HG03103 (cell line): ENCODE data around the gene PXMP2.
A peak's percentile ranks its signal among the peaks of the same experiment; 100 is the strongest.
"Not testable (repeated sequence)": the region's sequence is repeated elsewhere in the genome, so short reads cannot be mapped to it uniquely, and the experiment has no call there.

Experiments used
- ATAC-seq: cut with Tn5 transposase; IDR thresholded peaks from one replicate; pipeline ENCODE4 v1.9.1; 2021; ENCODE audit warnings: low read depth; ENCODE audit not compliant: unreplicated experiment

The PXMP2 gene

GRCh38 chr12:132690112-132690511, 2.7 kb downstream of the PXMP2 start:
- ATAC-seq = no peak

- ATAC-seq = not testable (repeated sequence)
These were observed 4.6 kb downstream of the PXMP2 start for GRCh38 chr12:132692030-132692429.

GRCh38 chr12:132694888-132695287, 7.5 kb downstream of the PXMP2 start:
- ATAC-seq = not testable (repeated sequence)

GRCh38 chr12:132695431-132695830, 8.0 kb downstream of the PXMP2 start:
- no peak for ATAC-seq

- ATAC-seq = no peak
These were observed 11.0 kb downstream of the PXMP2 start for GRCh38 chr12:132698341-132698740.

- ATAC-seq = no peak
These were observed 12.9 kb downstream of the PXMP2 start for GRCh38 chr12:132700212-132700822.

- no peak for ATAC-seq
These were observed 15.3 kb downstream of the PXMP2 start for GRCh38 chr12:132702640-132703039.

- no peak for ATAC-seq
These were observed 16.3 kb downstream of the PXMP2 start for GRCh38 chr12:132703641-132704040.

- ATAC-seq = no peak
These were observed 19.9 kb downstream of the PXMP2 start for GRCh38 chr12:132707241-132707640.

GRCh38 chr12:132708150-132708549, 20.8 kb downstream of the PXMP2 start:
- no peak for ATAC-seq

- peak; percentile 19 for ATAC-seq
These were observed 22.6 kb downstream of the PXMP2 start for GRCh38 chr12:132710043-132710404.

GRCh38 chr12:132710405-132711079, 23.2 kb downstream of the PXMP2 start, which contains the start of gene PGAM5:
TSS of gene PGAM5 (plus strand) at chr12:132710842. CDS start at chr12:132710877, 35 bp downstream.
- peak; percentile 89 for ATAC-seq

GRCh38 chr12:132711080-132711843, 23.9 kb downstream of the PXMP2 start:
- peak; percentile 4 for ATAC-seq

- ATAC-seq = no peak
These were observed 25.7 kb downstream of the PXMP2 start for GRCh38 chr12:132713123-132713522.

- ATAC-seq = no peak
These were observed 28.5 kb downstream of the PXMP2 start for GRCh38 chr12:132715874-132716273.

- no peak for ATAC-seq
These were observed 29.0 kb downstream of the PXMP2 start for GRCh38 chr12:132716356-132716755.

- no peak for ATAC-seq
These were observed 29.6 kb downstream of the PXMP2 start for GRCh38 chr12:132717011-132717410.

- ATAC-seq = no peak
These were observed 30.4 kb downstream of the PXMP2 start for GRCh38 chr12:132717531-132718387.

GRCh38 chr12:132718644-132719043, 31.3 kb downstream of the PXMP2 start:
- ATAC-seq = no peak

GRCh38 chr12:132719141-132719953, 32.0 kb downstream of the PXMP2 start:
- ATAC-seq = no peak
